GM18502 (cell line): ENCODE data around the gene FGF21.
"Not testable (repeated sequence)": the region's sequence is repeated elsewhere in the genome, so short reads cannot be mapped to it uniquely, and the experiment has no call there.

Experiments
- ATAC-seq: cut with Tn5 transposase; IDR thresholded peaks from one replicate; pipeline ENCODE4 v1.9.1; 2021; ENCODE audit warnings: mild to moderate bottlenecking; ENCODE audit not compliant: unreplicated experiment, poor library complexity

FGF21 gene

GRCh38 chr19:48750771-48751504, 4.4 kb upstream of the FGF21 start:
- ATAC-seq: no peak

GRCh38 chr19:48751845-48752495, 3.4 kb upstream of the FGF21 start:
- no peak for ATAC-seq

- ATAC-seq: no peak
Observed at GRCh38 chr19:48752496-48753365, 2.6 kb upstream of the FGF21 start, which contains the start of gene FUT1. Gene FUT1 (minus strand): TSS chr19:48752641. CDS start chr19:48751281, 1,360 bp downstream.

- ATAC-seq: no peak
Observed at GRCh38 chr19:48755787-48756186, 463 bp downstream of the FGF21 start.

- ATAC-seq: no peak
Observed at GRCh38 chr19:48756212-48756611, 888 bp downstream of the FGF21 start.

GRCh38 chr19:48756686-48757085, 1.4 kb downstream of the FGF21 start:
- no peak for ATAC-seq

DNA sequence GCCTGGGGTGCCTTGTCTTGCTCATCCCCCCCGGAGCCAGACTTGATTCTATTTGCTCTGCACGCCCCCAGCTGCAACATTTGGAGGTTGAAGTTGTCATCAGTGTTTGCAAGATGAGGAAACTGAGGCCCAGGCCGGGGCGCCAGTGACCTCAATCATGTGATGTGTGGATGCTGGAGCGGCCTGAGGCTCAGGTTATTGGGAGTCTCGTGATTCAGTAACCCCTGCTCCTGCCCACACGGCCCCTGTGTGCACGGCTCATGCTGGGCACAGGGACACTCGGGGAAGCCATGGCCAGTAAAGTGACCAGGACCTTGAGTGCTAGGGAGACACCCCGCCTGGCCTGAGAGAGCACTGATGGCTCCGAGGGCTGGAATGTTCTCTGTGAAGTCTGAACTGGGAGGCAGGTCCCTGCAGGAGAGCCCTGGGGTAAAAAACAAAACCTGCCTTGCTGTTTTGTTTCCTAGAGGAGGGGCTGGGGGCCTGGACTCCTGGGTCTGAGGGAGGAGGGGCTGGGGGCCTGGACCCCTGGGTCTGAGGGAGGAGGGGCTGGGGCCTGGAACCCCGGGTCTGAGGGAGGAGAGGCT, 1.9 kb downstream of the FGF21 start:
- no peak for ATAC-seq

DNA sequence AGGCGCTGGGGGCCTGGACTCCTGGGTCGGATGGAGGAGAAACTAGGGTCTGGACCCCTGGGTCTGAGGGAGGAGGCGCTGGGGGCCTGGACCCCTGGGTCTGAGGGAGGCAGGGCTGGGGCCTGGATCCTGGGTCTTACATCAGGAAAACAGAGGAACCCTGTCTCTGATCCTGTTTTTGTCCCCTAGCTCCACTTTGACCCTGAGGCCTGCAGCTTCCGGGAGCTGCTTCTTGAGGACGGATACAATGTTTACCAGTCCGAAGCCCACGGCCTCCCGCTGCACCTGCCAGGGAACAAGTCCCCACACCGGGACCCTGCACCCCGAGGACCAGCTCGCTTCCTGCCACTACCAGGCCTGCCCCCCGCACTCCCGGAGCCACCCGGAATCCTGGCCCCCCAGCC, 2.4 kb downstream of the FGF21 start:
- ATAC-seq: no peak

DNA sequence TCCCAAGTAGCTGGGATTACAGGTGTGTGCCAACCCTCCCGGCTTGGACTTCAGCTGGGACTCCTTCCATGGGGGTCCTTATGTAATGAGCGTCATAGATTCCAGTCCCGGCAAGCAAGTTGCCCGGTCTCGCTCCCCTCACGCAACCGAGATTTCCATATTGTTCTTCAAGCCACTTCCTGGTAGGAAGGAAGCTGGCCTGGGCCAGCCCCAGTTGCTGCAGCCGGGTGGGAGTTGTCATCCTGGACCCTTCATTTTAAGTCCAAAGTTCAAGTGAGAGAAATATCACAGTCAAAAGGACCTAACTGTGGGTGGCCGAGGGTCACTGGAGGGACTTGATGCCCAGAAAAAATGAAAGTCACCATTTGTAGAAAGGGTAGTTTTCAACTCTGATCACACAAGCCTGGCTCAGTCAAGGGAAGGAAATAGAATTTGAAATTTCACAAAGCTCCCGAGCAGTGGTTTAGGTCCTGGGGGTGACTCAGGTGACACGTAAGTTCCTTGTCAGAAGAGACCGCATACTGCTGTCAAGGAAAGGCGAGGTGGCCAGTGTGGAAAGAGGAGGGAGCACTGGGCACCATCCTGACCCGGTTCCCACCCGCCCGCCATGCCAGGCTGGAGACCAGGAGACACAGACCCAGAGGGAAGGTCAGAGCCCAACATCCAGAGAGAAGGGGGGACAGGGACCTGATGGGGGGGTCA, 5.3 kb downstream of the FGF21 start:
- no peak for ATAC-seq

DNA sequence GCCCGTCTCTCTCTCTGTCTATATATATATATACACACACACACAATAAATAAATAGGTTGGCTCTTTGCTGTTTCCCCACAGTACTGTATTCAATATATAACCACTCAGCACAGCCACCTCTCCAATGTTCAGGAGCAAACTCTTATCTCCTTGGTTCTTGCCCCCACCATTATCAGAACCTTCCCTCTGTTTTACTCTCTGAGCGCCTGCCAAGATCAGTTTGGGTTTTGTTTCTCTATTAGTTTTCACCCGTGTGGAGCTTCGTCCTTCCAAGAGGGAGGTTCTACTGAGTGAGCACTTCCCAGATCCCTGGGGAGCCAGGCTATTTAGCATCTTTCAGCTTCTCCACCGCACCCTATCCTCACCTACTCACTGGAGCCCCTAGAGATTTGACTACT, 10.5 kb downstream of the FGF21 start:
- ATAC-seq: not testable (repeated sequence)

GRCh38 chr19:48768171-48768753, 12.9 kb downstream of the FGF21 start:
- ATAC-seq: not testable (repeated sequence)

GRCh38 chr19:48768994-48769713, 13.8 kb downstream of the FGF21 start:
- ATAC-seq: no peak

DNA sequence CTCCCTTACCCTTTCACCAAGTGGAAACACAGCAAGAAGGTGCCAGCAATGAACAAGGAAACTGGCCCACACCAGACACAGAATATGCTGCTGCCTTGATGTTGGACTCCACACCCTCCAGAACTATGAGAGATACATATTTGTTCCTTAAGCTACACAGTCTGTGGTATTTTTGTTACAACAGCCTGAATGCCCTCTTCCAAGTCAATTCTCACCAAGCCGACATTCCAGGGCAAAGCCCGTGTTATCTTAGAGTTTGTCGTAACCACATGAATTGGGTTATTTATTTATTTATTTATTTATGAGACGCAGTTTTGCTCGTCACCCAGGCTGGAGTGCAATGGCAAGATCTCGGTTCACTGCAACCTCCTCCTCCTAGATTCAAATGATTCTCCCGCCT, 14.9 kb downstream of the FGF21 start:
- no peak for ATAC-seq

DNA sequence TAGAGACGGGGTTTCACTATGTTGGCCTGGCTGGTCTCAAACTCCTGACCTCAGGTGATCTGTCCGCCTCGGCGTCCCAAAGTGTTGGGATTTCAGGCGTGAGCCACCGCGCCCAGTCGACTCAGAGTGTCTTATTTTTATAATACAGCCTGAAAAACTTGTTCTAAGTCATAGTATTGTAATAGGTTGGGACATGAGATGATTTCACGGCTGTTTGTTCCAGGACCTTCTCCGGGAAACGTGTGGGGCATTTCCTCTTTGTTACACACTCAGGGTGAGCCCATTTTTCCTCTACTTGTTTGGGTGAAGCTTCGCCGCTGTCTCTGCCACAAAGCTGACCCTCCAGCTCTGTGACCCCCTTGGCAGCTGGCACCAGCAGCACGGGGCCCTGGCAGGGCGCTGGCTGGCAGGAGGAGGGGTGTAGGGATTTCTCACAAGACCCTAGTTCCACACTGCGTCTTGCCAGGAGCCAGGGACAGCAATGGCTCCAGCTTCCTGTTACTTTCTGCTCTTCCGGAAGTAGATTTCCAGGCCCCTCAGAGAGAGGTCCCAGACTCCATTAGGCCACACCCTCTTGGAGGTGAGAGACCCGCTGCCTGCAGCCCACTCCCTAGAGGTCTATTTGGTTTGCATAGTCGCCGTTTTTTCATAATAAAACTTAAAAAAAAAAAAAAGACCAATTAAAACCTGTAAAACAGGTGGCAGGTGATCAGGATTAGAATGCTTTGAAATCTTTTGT, 15.6 kb downstream of the FGF21 start:
- ATAC-seq: no peak

- no peak for ATAC-seq
Observed at GRCh38 chr19:48772503-48772953, 17.2 kb downstream of the FGF21 start.

- no peak for ATAC-seq
Observed at GRCh38 chr19:48777139-48777538, 21.8 kb downstream of the FGF21 start.

DNA sequence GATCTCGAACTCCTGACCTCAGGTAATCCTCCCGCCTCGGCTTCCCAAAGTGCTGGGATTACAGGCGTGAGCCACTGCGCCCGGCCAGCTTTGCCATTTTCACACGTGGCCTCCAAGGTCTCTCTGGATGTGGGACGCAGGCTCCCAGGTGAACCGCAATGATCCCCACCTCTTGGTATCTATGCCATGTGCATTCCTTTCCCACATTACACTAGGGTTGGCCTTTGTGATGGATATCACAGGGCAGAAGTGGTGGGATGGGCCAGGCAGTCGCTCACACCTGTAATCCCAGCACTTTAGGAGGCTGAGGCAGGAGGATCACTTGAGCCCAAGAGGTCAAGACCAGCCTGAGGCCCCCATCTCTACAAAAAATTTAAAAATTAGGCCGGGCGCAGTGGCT, 22.4 kb downstream of the FGF21 start:
- ATAC-seq: no peak

DNA sequence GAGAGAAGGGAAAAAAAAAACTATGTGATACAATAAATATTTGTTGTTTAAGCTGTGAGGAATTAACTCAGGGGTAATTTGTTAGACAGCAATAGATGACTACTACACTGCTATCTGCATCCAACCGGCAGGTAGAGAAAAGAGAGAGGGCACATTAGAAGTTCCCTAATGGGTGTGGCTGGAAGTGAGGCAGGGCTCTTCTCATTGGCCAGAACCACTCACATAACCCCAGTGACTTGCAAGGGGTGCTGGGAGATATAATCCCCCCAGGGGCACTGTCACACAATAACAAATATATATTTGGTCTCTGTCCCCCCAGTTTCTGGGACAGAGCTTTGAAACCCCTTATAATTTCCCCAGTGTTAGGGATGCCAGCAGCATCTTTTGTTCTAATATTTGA, 24.3 kb downstream of the FGF21 start:
- ATAC-seq: no peak
